GM21360 (cell line): Measurements from ENCODE around the gene TSSK6.
"Not testable (repeated sequence)": the region's sequence is repeated elsewhere in the genome, so short reads cannot be mapped to it uniquely, and the experiment has no call there.

Experiments used
- ATAC-seq: cut with Tn5 transposase; IDR thresholded peaks from one replicate; pipeline ENCODE4 v1.9.1; 2021; ENCODE audit warnings: mild to moderate bottlenecking, moderate library complexity; ENCODE audit not compliant: unreplicated experiment

Gene TSSK6

DNA sequence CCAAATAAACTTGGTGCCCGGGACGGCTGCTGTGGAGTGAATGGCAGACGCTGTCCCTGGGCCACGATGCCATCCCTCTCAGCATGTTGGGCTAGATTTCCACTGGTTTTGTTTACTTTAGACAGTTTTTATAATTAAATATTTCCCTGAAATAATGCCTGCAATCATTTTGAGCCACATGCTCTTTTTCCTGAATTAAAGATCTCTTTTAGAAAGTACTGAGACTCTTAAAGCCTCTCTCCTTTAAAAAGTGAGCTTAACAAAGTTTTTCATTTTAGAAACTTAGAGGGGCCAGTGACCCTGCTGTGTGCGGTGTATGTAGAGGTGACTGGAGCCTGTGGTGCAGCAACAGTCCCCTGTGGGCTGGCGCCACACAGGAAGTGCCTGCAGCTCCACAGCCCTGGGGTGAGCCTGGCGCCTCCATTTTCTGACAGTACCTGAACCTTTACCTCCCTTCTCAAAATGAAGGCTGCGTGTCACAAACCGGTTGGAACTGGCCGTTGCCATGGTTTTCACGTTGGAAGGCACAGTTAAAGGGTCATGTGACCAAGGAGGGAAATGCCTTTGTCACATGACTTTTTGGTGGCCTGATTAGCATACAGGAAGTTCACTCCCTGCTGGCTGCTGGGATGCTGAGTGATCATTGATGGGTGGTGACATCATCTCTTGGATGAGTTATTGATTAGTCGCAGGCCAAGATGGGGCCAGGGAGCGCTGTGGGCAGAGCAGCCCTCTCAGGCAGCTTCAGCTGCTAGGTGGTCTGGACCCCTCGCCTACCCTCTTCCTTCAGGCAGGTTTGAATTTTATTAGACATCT lies 26.3 kb downstream of the TSSK6 start:
- ATAC-seq = no peak

DNA sequence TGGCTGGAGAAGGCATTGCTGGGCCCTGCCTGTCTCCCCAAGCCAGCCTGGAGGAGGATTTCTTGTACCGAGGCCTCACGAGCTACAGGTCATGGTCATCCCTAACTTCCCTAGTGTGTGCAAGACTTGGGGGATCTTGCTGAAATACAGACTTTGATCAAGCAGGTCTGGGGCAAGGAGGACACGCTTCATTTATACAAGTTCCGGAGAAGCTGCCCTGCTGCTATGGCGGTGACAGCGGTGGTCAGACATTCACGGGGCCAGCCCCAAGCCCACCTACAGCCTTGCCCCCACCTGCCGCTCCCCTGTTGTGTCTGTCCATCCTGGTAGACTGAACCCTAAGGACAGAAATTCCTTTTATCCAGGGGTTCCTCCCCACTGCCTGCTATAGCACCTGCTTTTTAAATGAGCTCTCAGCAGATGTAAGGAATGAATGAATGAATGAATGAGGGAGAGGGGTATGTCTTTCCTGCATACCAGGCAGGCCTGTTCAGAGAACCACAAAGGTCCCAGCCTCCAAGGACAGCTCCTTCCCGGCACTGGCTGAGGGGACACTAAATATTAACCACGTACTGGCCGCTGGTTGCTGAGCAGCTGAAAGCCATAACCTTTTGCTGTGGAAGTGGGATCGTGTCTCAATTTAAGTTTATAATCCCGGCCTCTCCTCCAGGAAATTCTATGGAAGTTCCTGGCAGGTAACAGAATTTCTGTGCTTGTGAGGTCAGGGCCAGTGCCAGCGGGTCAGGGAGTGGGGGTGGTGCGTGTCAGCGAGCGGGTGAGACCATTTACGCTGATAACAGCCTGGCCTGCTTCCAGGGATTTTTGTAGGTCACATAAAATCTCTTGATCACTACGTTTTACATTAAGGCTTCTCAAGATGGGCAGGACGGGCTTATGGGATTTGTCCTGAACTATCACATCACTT lies 27.1 kb downstream of the TSSK6 start:
- no peak for ATAC-seq

DNA sequence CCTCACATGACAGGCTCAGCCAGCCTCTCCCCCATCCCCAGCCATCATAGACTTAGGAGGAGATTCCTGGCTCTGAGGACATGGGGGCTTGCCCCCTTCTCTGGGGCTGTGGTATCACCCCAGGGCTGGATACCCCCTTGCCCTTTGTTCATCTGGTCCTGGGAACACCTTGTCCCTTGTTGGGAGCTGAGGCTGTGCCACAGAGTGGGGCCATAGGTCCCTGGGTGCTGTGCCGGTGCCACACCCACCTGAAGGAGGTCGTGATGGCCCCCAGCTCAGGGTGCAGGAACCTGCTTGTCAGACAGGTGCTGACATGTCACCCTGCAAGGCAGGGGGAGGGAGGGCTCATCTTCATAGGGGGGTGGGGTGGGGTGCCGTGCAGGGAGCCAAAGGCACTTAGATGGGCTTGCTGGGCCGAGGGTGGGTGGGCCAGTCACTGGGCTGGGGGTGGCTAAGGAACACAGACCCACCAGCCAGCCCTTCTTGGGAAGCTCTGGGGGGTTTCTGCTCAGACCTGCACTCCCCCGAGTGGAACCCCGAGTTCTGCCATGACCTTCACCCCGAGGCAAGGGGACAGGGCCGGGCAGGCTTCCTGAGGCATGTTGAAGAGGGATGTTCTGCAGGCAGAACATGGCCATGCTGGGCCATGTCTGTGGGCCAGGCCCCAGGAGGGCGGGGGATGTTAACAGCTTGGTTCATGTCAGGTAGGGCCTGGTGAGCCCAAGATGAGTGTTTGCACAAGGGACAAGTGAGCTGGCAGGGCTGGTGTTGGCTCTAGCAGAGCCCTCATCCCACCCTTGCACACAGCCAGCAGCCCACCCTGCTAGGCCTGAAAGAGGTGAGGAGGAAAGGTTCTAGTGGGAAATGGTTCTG lies 28.0 kb downstream of the TSSK6 start:
- no peak for ATAC-seq

DNA sequence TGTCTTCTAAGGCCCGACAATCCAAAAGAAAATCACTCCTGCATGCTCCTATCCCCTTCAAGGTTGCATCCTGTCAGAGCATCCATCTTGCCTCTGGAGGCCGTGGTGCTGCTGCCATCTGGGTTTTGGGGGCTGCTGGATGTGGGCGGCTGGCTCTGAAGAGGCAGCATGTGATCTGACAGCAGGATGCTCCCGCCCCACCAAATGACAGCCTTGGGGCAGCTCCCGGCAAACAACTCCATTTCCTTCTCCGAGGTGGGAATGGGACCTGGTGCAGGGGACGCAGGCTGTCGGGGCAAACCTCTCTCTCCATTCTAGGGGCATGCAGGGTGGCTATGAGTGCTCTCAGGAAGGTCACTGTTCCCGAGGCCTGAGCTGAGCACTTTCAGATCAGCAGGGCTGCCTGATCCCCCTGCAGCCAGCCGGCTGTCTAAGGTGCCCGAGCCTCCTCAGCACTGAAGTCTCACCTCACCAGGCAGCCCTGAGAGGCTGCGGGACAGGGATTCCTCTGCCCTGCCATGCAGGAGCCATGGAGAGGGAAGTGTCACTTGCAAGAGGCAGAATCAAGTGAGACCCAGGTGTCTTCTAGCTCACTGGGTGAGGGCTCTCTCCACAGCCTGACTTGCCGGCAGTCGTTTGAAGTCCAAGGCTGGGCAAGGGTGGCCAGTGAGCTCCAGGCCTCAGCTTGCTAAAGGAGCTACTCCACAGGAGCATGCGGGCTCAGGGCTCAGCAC lies 28.8 kb downstream of the TSSK6 start:
- no peak for ATAC-seq

DNA sequence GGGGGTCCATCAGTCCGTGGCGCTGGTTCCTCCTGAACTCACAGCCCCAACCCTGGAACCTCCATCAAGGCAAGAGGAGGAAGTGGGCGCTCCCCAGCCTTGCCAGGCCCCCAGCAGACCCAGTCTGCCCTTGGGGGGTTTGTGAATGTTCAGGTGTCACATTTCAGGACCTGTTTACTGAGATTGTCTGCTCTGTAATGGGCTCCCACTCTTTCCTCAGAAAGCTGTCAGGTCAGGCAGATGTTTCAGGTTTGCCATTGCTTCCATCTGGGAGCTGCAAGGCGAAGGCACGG lies 29.4 kb downstream of the TSSK6 start:
- ATAC-seq = no peak

DNA sequence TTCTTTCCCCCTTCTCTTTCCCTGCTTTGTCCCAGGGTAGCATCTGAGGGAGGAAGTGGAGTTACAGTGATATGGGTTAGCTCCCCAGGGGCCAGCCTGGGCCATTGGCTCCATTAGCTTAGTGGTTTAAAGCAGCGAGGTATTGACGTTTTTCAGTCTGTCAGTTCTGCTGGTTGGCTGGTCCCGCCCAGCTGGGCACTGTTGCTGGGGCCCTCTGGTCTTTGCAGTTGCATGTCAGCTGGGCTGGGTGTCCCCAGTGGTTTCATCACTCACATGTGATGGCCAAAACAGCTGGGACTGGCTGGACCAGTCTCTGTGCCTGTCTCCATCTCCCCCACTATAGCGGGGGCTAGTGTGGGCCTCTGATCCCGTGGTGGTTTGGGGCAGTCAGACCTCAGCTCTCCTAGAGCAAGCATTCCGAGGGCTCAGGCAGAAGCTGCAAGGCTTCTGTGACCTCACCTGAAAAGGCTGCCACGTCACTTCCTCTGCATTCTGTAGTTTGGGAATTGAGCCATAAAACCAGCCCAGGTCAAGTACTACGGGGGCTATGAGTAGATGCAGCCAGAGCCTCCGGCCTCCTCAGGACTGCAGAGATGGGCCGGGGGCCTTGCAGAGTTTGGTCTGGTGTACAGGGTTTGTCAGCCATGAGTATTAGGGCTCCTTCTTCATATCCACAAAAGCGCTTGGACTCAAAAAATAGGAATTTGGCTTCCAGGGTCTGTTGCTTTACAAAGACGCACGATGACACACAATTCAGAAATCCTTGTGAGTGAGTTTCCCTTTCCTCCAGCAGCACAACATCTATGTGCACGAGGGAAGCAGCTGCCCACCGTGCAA lies 30.0 kb downstream of the TSSK6 start:
- no peak for ATAC-seq

DNA sequence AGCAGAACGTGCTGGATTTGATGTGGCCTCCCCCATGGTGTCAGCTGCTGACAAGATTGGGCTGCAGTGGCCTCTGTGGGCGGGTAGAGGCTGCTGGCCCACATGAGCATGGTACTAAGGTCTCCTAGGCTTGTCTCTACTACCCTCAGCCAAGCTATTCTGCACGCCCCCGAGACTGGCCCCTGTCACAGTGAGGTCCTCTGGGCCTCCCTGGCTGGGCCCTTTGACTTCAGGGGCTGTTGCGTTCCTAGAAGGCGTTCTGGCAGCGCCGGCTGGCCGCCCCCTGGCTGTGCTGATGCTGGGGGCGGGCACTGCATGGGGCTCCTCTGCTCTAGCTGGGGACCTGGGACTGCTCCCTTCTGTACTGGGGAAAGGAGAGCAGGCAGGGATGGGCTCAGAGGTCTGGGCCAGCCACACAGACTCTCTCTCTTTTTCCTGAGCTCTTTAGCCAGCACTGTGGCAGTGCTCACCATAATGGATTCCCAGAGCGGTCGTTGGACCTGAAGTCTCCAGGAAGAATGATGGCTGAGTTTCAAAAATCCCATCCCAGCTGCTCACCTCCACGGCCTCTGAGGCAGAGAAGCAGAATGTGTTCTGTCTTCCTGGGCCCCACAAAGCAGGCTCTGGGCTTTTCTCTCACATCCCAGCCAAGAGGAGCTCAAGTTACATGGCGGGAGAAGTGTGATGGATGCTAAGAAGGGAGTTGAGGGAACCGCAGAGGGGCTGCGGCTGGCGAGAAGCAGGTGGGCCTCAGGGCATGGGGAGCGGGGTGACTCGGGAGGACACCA lies 32.3 kb downstream of the TSSK6 start:
- ATAC-seq = no peak

DNA sequence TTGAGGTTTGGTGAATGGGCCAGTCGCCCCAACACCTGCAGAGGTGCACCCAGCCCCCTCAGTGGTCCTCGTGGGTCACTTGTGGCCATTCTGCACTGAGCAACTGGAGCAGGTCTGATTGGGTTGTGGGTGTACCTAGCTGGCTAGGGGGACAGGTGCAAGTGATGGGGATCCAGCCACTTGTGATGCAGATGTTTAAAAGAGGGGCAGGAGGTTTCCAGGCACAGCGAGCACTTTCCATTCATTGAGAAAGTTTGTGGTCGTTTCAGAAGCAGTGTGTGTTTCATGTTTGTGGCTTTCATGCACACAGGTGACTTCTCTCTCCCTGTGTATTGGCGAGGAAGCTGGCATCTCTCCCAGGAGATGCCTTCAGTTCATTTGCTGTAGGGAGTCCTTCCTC lies 34.7 kb downstream of the TSSK6 start:
- no peak for ATAC-seq

DNA sequence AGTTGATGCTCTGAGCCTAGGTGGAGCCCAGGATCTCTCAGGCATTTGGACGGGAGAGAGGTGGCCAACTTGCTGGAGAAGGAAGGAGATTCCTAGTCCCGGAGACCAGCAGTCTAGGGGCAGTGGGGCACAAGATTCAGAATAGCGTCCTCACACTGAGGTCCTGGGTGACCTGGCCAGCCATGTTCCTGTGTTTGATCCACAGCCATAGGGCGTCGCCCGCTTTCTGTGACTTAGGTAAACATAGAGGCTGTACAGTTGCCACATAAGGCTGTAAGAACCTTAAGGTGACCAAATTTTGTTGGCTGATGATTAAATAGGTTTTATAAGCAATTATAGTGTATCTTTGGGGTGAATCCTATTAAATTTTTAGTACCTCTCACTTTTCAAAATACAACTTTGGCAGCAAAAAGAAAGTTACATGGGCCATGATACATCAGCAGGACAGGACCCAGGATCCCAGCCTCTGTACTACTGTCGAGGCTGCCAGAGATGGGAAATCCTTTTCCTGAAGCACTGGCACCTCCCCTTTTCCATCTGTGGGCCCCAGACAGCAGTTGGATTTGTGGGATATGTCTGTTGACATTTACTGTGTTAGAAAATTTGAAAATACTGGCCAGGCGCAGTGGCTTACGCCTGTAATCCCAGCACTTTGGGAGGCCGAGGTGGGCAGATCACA lies 37.5 kb downstream of the TSSK6 start:
- no peak for ATAC-seq

DNA sequence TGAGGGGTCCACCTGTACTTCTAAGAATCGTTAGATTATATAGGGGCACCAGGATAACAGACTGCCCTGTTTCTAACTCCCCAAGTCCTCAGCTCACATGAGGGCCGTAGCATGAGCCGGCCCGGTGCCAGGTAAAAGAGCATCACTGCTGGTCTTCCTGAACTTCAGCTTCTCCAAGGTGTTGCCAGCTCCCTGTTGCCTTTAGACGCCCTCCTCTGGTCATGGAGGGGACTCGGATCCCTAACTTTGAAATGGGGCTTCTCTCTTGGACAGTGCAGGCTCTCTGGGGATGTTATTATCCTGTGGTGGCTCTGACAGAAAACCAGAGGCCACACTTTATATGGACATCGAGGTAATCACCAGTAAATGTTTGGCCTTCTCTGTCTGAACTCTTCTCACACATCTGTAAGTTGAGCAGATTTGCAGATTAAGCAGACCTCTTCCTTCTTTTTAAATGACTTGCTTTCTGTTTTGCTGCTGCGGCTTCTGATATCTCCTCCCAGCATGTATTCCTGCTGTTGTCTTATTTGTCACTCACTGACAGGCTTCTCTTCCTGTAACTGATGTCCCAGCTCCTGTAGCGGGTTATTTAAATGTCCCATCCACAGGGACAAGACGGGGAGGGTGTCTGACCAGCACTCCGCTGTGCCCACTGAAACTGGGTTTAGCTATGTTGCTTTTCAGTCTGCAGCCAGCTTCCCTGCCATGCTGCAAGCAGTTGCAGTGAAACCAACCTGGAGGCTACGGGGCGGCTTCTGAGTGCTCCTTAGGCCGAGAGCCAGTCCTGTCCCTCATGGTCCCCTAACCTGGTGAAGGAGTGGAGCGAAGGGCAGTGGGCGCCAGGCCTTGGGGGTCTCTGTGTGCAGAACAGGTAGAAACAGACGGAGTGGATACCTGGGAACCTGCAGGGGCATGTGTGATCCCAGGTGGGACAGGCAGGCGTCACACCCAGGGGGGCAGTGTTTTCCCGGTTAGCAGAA lies 39.2 kb downstream of the TSSK6 start:
- ATAC-seq = no peak

DNA sequence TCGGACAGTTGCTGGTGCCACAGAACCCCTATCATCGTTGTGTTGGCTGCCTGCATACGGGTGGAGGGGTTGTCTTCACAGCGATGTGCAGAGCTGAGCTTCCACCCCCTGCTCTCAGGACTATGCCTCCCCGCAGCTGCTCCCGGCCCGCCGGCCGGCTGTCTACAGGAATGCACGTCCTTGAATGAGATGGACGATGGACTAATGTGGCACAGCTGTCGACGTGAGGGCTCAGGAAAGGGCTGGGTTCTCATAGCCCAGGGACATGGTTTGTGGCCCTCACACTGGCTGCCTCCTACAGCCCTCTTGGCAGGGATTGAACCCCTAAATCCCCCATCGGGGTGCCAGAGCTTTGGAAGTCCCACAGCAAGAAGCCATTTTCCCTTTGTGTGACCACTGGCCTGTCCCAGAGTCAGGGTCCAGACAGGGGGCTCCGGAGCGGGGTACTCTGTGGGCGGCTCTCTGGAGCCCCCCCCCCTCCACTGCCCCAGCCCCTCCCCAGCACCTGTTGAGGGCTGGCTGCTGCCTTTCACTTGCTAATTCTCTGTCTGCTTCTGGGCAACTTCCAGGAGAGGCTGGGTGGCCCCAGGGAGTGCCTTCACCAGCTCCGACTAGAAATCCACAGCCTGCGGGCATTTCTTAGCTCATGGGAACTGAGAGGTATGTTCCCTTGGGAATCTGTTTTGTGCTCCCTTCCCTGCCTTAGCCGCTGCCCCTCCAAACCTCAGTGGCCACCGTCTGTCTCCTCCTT lies 40.2 kb downstream of the TSSK6 start:
- no peak for ATAC-seq

DNA sequence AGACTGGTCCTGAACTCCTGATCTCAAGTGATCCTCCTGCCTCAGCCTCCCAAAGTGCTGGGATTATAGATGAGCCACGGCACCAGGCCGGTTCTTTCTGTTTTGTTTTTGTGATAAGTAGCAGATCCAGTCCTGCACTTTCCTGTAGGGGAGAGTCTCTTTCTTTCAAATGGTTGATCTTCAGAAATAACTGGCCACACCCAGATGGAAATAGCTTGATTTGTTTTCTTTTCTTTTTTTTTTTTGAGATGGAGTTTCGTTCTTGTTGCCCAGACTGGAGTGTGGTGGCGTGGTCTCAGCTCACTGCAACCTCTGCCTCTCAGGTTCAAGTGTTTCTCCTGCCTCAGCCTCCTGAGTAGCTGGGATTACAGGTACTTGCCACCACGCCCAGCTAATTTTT lies 43.2 kb downstream of the TSSK6 start:
- not testable (repeated sequence) for ATAC-seq

DNA sequence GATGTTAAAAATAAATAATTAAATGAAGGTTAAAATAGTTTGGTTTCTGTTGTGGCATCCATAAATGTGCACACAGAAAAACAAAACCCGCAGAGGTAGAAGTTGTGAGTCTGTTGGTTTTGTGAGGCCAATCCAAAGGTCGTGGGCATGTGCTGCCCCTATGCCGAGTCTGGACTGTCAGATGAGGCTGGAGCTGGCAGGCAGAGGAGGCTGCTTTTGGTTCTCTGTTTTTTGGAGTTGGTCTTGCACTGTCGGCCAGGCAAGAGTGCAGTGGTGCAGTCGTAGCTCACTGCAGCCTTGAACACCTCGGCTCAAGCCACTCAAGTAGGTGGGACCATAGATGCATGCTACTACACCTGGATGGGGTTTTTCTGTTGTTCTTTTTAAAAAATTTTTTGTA lies 43.7 kb downstream of the TSSK6 start:
- ATAC-seq = no peak

DNA sequence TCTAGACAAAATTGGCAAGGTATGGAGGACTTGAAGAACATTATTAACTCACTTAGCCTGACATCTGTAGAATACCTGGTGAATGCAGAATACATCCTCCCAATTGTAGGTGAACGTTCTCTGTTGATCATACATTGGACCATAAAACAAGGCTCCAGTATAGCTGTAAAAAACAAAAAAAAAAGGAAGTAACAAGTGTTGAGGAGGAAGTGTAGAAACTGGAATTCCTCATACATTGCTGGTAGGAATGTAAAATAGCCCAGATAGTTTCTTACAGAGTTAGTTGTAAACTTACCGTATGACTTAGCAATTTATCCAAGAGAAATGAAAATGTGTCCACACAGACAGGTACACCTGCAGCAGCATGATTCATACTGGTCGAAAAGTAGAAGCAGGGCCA lies 44.8 kb downstream of the TSSK6 start:
- no peak for ATAC-seq

DNA sequence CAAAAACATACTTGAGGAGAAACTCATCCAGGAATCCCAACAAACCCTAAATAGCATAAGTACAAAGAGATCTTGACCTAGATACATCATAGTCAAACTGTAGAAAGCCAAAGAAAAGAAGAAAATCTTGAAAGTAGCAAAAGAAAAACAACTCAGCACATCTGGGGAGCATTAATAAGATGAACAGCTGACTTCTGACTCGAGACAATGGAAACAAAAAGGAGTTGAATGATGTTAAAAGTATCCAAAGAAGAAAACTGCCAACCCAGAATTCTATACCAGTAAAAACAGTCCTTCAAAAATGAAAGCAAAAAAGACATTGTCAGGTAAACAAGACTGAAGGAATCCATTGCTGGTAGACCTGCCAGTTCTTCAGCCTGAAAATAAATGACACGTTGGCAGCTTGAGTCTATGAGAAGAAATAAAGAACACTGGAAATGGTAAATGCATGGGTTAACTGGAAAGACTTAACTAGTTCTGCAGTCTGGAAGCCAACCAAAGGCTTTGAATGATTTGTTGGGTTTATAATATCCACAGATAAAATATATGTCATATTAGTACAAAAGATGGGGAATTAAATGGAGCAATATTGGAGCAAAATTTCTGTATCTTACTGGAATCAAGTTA lies 46.8 kb downstream of the TSSK6 start:
- no peak for ATAC-seq

DNA sequence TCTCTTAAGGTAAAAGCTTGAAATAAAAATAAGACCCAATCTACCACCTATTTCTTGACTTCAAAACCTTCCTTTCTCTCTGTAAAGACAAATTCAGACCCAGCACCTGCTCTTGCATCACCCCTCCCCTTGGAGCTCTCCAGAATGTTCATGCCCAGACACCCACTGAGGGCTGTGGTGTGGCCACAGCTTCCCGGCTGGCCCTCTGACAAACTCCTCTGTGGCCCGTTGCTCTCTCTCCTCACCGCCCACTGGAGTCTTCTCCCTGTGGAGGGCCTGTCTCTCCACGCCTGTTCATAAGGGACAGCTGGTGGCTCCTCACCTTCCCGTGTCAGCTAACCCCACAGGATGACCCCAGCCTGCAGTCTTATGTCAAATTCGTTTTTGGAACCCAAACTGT lies 49.1 kb downstream of the TSSK6 start:
- no peak for ATAC-seq
